Epithelial cell of esophagus (primary cell): ENCODE results near the gene WFDC10A.
"Not testable (repeated sequence)": the region's sequence is repeated elsewhere in the genome, so short reads cannot be mapped to it uniquely, and the experiment has no call there.

ENCODE experiments used
- DNase-seq: peaks from one replicate; pipeline ENCODE4 v3.0.0; 2010; ENCODE audit warnings: low read depth
- H3K4me3 ChIP-seq: 2 replicates; pipeline ENCODE4 v1.5.1; 2011; ENCODE audit warnings: mild to moderate bottlenecking, low read length, control low read depth
- CTCF ChIP-seq: IDR thresholded peaks from 2 replicates; pipeline ENCODE4 v1.5.1; 2011; ENCODE audit warnings: low read depth, mild to moderate bottlenecking, low read length, control low read depth, inconsistent platforms; ENCODE audit not compliant: insufficient read depth; ENCODE audit errors: missing control alignments

WFDC10A gene

GRCh38 chr20:45626540-45626939 lies 3.0 kb upstream of the WFDC10A start:
- DNase-seq, result no peak
- no peak for TF ChIP-seq CTCF
- H3K4me3 ChIP-seq, result no peak overlapping the region

DNA sequence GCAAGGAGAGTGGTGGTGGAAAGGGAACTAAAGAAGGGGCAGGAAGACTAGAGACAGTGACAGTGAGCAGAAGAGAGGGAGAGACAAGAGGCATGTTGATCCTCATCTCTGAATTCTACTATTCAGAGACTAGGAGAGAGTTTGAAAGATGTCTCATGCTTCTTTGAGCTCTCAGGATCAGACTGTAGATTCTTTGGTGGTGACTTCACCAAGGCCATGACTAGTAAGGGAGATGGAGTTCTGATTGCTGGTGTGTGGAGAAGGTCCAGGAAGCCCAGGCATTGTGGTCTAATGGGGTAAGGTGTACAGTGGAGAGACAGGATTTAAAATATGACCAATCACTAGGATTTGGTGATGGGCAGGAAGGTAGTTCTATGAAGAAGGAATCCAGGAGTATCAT lies 832 bp downstream of the WFDC10A start:
- H3K4me3 ChIP-seq, result no peak overlapping the region
- TF ChIP-seq CTCF, result no peak
- DNase-seq, result peak; percentile 9

- H3K4me3 ChIP-seq, result no peak within 1 kb of the TSS
- no peak for TF ChIP-seq CTCF
- DNase-seq, result no peak
Observed at GRCh38 chr20:45631184-45631583, 1.6 kb downstream of the WFDC10A start, which contains the start of gene WFDC9. Gene WFDC9, minus strand, starts transcription at chr20:45631284. Its CDS starts 21,103 bp downstream, at chr20:45610181.

- H3K4me3 ChIP-seq, result no peak overlapping the region
- TF ChIP-seq CTCF, result no peak
- DNase-seq, result no peak
Observed at GRCh38 chr20:45636513-45636912, 7.0 kb downstream of the WFDC10A start.

GRCh38 chr20:45639687-45640086 lies 10.1 kb downstream of the WFDC10A start:
- TF ChIP-seq CTCF, result no peak
- no peak for DNase-seq
- no peak overlapping the region for H3K4me3 ChIP-seq

DNA sequence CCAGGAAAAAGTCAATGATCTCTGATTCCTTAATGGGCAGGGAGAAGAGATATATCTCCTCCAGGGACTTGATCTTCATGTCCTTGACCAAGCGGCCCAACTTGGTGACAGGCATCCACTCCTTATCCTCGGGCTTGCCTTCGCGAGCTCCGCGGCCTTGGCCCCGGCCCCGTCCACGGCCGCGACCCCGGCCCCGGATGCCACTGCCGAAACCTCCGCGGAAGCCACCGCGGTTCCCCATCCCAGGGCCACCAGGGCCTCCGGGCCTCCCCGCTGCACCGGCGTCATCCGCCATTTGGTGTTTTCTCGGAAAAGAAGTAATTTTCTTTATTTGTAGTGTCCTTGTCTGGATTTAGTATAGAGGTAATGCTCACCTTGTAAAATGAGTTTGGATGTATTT lies 11.5 kb downstream of the WFDC10A start:
- not testable (repeated sequence) for DNase-seq, H3K4me3 ChIP-seq

DNA sequence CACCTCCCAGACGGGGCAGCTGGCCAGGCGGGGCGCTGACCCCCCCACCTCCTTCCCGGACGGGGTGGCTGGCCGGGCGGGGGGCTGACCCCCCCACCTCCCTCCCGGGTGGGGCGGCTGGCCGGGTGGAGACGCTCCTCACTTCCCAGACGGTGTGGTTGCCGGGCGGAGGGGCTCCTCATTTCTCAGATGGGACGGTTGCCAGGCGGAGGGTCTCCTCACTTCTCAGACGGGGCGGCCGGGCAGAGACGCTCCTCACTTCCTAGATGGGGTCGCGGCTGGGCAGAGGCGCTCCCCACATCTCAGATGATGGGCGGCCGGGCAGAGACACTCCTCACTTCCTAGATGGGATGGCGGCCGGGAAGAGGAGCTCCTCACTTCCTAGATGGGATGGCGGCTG lies 16.3 kb downstream of the WFDC10A start:
- DNase-seq, H3K4me3 ChIP-seq: not testable (repeated sequence)

- no peak for DNase-seq
- H3K4me3 ChIP-seq, result no peak overlapping the region
- TF ChIP-seq CTCF, result no peak
Observed at GRCh38 chr20:45646875-45647274, 17.3 kb downstream of the WFDC10A start.
